ENCODE results near the gene C8G.
A peak's percentile ranks its signal among the peaks of the same experiment; 100 is the strongest.

The C8G gene
- 0.91 to 2.7 (median 1.5) reads per million in 4 experiments for total RNA-seq

- DNase-seq = peak; percentile 90
These were observed at the start of gene C8G, which contains the start of gene FBXW5 for GRCh38 chr9:136944519-136945332. C8G (plus strand) TSS chr9:136945243; CDS start chr9:136945321, 78 bp downstream. FBXW5 (minus strand) TSS chr9:136944738; CDS start chr9:136944083, 655 bp downstream.

GRCh38 chr9:136896027-136896426, 49.0 kb upstream of the C8G start:
- DNase-seq = no peak

- no peak for DNase-seq
These were observed 46.5 kb upstream of the C8G start for GRCh38 chr9:136898483-136899100.

- DNase-seq = no peak
These were observed 45.8 kb upstream of the C8G start for GRCh38 chr9:136899196-136899595.

GRCh38 chr9:136900556-136900955, 44.5 kb upstream of the C8G start:
- no peak for DNase-seq

- no peak for DNase-seq
These were observed 44.0 kb upstream of the C8G start for GRCh38 chr9:136900988-136901515.

GRCh38 chr9:136901516-136902258, 43.4 kb upstream of the C8G start:
- DNase-seq = peak; percentile 8

- DNase-seq = peak; percentile 51
These were observed 42.7 kb upstream of the C8G start for GRCh38 chr9:136902259-136902821.

- DNase-seq = no peak
These were observed 41.9 kb upstream of the C8G start for GRCh38 chr9:136903041-136903554.

- DNase-seq = no peak
These were observed 38.8 kb upstream of the C8G start for GRCh38 chr9:136906266-136906665.

GRCh38 chr9:136907011-136907914, 37.8 kb upstream of the C8G start:
- DNase-seq = no peak

GRCh38 chr9:136910197-136910900, 34.7 kb upstream of the C8G start:
- no peak for DNase-seq

- DNase-seq = no peak
These were observed 34.2 kb upstream of the C8G start for GRCh38 chr9:136910901-136911245.

GRCh38 chr9:136913701-136914438, 31.2 kb upstream of the C8G start:
- DNase-seq = no peak

GRCh38 chr9:136915632-136916329, 29.3 kb upstream of the C8G start:
- DNase-seq = no peak

- DNase-seq = no peak
These were observed 28.5 kb upstream of the C8G start for GRCh38 chr9:136916330-136917184.

- no peak for DNase-seq
These were observed 27.1 kb upstream of the C8G start for GRCh38 chr9:136917902-136918301.

GRCh38 chr9:136920069-136920468, 25.0 kb upstream of the C8G start:
- no peak for DNase-seq

All from effector CD8-positive, alpha-beta T cell (primary cell).